Measurements from ENCODE around the gene SETSIP.

Gene SETSIP

DNA sequence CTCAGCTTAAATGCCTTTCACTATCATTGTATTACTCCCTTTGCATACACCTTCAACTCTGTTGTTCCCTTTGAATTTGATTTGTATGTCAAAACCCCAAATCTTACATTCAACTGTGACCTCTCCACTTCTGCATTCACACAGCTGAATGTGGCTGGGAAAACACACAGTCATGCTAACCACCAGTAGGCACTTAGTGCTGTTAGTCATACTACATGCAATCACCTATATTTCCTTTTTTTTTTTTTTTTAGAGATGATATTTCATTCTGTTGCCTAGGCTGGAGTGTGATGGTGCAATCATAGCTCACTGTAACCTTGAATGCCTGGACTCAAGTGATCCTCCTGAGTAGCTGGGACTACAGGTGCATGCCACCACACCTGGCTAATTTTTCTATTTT is 21.1 kb upstream of the SETSIP start:
- in situ Hi-C loops (cut with HindIII; ENCODE audit: low pct_ligation_motif_present, low sequenced_read_pairs), result no loop called here
- DNase-seq, result no peak
- H3K4me3 ChIP-seq (ENCODE audit: low read depth, low read length), result no peak overlapping the region
- H3K36me3 ChIP-seq (replicated peaks), result no peaks in the 10 kb centered on the region
- H3K27me3 ChIP-seq (replicated peaks), result no peaks in the 10 kb centered on the region
- TF ChIP-seq, protein P1, sequence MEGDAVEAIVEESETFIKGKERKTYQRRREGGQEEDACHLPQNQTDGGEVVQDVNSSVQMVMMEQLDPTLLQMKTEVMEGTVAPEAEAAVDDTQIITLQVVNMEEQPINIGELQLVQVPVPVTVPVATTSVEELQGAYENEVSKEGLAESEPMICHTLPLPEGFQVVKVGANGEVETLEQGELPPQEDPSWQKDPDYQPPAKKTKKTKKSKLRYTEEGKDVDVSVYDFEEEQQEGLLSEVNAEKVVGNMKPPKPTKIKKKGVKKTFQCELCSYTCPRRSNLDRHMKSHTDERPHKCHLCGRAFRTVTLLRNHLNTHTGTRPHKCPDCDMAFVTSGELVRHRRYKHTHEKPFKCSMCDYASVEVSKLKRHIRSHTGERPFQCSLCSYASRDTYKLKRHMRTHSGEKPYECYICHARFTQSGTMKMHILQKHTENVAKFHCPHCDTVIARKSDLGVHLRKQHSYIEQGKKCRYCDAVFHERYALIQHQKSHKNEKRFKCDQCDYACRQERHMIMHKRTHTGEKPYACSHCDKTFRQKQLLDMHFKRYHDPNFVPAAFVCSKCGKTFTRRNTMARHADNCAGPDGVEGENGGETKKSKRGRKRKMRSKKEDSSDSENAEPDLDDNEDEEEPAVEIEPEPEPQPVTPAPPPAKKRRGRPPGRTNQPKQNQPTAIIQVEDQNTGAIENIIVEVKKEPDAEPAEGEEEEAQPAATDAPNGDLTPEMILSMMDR (IDR thresholded peaks at IDR 0.05; ENCODE audit: low read depth, low read length, missing control alignments), result no peak
- H3K27ac ChIP-seq, result no peak overlapping the region

DNA sequence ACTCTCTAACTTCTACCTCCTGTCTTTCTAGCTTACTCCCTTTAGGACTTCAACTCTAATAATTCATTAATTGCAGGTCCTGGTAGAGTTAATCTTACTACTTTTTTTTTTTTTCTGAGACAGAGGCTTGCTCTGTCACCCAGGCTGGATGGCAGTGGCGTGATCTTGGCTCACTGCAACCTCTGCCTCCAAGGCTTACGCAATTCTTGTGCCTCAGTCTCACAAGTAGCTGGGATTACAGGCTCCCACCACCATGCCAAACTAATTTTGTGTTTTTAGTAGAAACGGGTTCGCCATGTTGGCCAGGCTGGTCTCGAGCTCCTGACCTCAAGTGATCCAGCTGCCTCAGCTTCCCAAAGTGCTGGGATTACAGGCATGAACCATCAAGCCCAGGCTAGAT is 20.7 kb upstream of the SETSIP start:
- in situ Hi-C loops (cut with HindIII; ENCODE audit: low pct_ligation_motif_present, low sequenced_read_pairs), result no loop called here
- no peak overlapping the region for H3K27ac ChIP-seq
- H3K36me3 ChIP-seq (replicated peaks), result no peaks in the 10 kb centered on the region
- H3K4me3 ChIP-seq (ENCODE audit: low read depth, low read length), result no peak overlapping the region
- no peak for DNase-seq
- H3K27me3 ChIP-seq (replicated peaks), result no peaks in the 10 kb centered on the region
- TF ChIP-seq, protein P1 (IDR thresholded peaks at IDR 0.05; ENCODE audit: low read depth, low read length, missing control alignments), result no peak

DNA sequence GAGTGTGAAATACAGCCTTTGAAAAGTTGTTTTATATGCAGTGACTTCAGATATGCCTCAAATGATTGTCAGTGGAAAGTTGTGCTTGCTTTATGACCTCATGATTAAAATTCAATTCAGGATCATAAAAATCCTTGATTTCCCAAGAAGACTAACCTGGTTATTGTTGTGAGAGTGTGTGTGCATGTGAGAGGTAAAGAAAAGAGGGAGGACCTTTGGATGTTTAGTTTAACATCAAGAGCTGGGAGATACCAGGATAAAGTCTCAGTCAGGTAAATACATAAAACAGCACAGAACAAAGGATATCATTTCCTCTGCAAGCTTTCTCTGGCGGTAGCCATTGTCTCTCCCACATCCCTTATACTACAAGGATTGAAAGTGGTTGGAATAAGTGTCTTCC is 19.4 kb upstream of the SETSIP start:
- DNase-seq, result no peak
- no peak overlapping the region for H3K27ac ChIP-seq
- H3K36me3 ChIP-seq (replicated peaks), result no peaks in the 10 kb centered on the region
- TF ChIP-seq, protein P1 (IDR thresholded peaks at IDR 0.05; ENCODE audit: low read depth, low read length, missing control alignments), result no peak
- H3K4me3 ChIP-seq (ENCODE audit: low read depth, low read length), result no peak overlapping the region
- in situ Hi-C loops (cut with HindIII; ENCODE audit: low pct_ligation_motif_present, low sequenced_read_pairs), result no loop called here
- no peaks in the 10 kb centered on the region for H3K27me3 ChIP-seq (replicated peaks)

DNA sequence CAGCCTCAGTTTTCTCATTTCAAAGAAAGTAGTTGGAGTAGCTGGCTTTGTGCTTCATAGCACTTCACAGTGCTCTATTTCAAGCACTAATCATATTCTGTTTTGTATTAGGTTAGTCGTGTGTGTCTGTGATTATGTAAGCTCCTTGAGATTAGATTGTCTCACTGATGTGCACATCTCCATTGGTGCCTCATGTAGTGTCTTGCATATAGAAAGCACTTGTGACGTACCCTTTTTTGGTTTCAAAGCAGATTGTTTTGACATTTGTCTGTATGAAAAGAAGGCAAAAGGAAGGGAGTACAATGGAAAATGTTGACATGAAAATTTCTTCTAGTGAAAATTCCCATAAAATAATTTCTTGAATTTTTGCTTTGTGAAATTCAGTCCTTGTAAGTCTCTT is 18.9 kb upstream of the SETSIP start:
- no peak for DNase-seq
- no peak overlapping the region for H3K4me3 ChIP-seq (ENCODE audit: low read depth, low read length)
- H3K27me3 ChIP-seq (replicated peaks), result no peaks in the 10 kb centered on the region
- H3K36me3 ChIP-seq (replicated peaks), result no peaks in the 10 kb centered on the region
- TF ChIP-seq, protein P1 (IDR thresholded peaks at IDR 0.05; ENCODE audit: low read depth, low read length, missing control alignments), result no peak
- no peak overlapping the region for H3K27ac ChIP-seq
- in situ Hi-C loops (cut with HindIII; ENCODE audit: low pct_ligation_motif_present, low sequenced_read_pairs), result no loop called here

DNA sequence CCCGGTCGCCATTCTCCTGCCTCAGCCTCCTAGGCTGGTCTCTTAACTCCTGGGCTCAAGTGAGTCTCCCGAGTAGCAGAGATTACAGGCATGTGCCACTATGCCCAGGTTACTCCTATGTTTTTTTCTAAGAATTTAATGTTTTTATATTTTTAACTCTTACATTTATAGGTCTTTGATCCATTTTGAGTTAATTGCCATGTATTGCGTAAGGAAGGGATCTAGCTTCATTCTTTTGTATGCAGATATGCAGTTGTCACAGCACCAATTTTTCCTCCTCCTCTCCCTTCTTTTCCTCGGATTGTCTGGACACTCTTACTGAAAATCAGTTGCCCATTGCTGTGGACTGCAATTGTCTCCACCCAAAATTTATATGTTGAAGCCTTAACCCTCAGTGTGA is 16.4 kb upstream of the SETSIP start:
- no peaks in the 10 kb centered on the region for H3K36me3 ChIP-seq (replicated peaks)
- no peak for DNase-seq
- TF ChIP-seq, protein P1 (IDR thresholded peaks at IDR 0.05; ENCODE audit: low read depth, low read length, missing control alignments), result no peak
- H3K27me3 ChIP-seq (replicated peaks), result no peaks in the 10 kb centered on the region
- in situ Hi-C loops (cut with HindIII; ENCODE audit: low pct_ligation_motif_present, low sequenced_read_pairs), result no loop called here
- no peak overlapping the region for H3K4me3 ChIP-seq (ENCODE audit: low read depth, low read length)
- H3K27ac ChIP-seq, result no peak overlapping the region

DNA sequence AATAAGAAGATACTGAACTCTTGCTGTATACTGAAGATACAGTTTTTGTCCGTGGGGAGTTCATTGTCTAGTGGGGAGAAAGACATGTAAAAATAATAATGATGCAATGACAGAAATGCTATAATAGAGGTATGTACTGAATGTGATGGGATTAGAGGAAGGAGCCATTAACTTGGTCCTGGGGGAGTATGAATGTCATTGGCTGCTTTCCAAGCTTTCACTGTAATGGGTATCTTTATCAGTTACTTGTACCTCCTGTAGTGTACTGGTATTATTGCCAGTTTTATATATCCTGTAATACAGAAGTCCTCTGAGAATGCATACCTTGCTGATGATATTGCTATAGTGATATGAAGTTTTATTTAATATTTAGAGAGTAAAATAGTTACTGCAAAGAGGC is 12.3 kb upstream of the SETSIP start:
- Histone ChIP-seq H3K4me3 (ENCODE audit: low read depth, low read length) (no peak overlapping the region), H3K27ac (no peak overlapping the region), H3K36me3 (replicated peaks) (no peaks in the 10 kb centered on the region), H3K27me3 (replicated peaks) (no peaks in the 10 kb centered on the region)
- in situ Hi-C loops (cut with HindIII; ENCODE audit: low pct_ligation_motif_present, low sequenced_read_pairs), result no loop called here
- TF ChIP-seq, protein P1 (IDR thresholded peaks at IDR 0.05; ENCODE audit: low read depth, low read length, missing control alignments), result no peak
- DNase-seq, result peak; percentile 30

All from brain microvascular endothelial cell (primary cell).